Right ventricle myocardium superior (tissue), 1 donor: ENCODE data around the gene TAF1D. TPM values are rescaled to one million over a fixed set of nuclear protein-coding genes. Genes with fewer than 3 reads are reported as not detected.

Experiments used
- ATAC-seq: fragments of 200-7000 bp; cut with Tn5 transposase; one replicate; pipeline ENCODE4 v1.9.1; 2020; ENCODE audit warnings: mild to moderate bottlenecking; ENCODE audit not compliant: poor library complexity
- DNase-seq: peaks from one replicate; pipeline ENCODE4 v3.0.0-alpha.2; 2020
- intact Hi-C: fragments of 100-400 bp; cut with DNase I; formaldehyde crosslinking; loops from one replicate; pipeline ENCODE4 v1.11.2; 2022
- microRNA-seq: library from miRNA; unstranded; fragments of <30 nt; microRNA quantifications from one replicate; pipeline ENCODE4 v1.2.0, GENCODE V29; 2020
- total RNA-seq: library from RNA; stranded (reverse); fragmentation: NEBNext Ultra II Directional; extraction: Animal tissue kit (Norgen Biotek cat#: 25700); gene quantifications from one replicate; pipeline ENCODE4 v1.2.1, GENCODE V29; 2021
- donor health status: DM: no; HTN: yes; CAD: no; lungs with severe emphysema.

TAF1D gene
- total RNA-seq, 1 donor from 2014 or later, result 28.2 TPM

GRCh38 chr11:93686812-93687211, 54.5 kb downstream of the TAF1D start:
- ATAC-seq (peak; percentile 84), DNase-seq (no peak)
- intact Hi-C loops, result loop anchor here (10.0 kb wide), 1 partner anchor 48 kb away; no protein-coding TSS in a partner anchor

GRCh38 chr11:93686226-93686625, 55.1 kb downstream of the TAF1D start:
- ATAC-seq (no peak), DNase-seq (no peak)
- intact Hi-C loops, result loop anchor here (10.0 kb wide), 1 partner anchor 49 kb away; no protein-coding TSS in a partner anchor

Small RNA genes lying within 50 kb of the gene (microRNA-seq; reads per million reads assigned to microRNA genes)
- not detected for gene MIR1304

Other genes starting within 250 kb of the TAF1D start
- gene SMCO4, start 198.1 kb downstream of the TAF1D start, total RNA-seq, result 43.4 TPM
- gene CEP295, start 79.8 kb downstream of the TAF1D start, total RNA-seq, result 4.5 TPM
- gene C11orf54, start 177 bp upstream of the TAF1D start, total RNA-seq, result 30.2 TPM
- 15.3 TPM for gene MED17, start 42.8 kb upstream of the TAF1D start, total RNA-seq
- gene VSTM5, start 109.1 kb upstream of the TAF1D start, total RNA-seq, result not detected